Left colon (tissue), 2 donors: Measurements from ENCODE around the gene COQ5. TPM values are rescaled to one million over a fixed set of nuclear protein-coding genes. Genes with fewer than 3 reads are reported as not detected.
"Not testable (repeated sequence)": the region's sequence is repeated elsewhere in the genome, so short reads cannot be mapped to it uniquely, and the experiment has no call there.

ENCODE experiments used
- ATAC-seq: fragments of 200-7000 bp; cut with Tn5 transposase; one replicate; pipeline ENCODE4 v1.9.1; 2020; ENCODE audit warnings: mild to moderate bottlenecking, moderate library complexity
- DNase-seq, 2 donors: peaks; one replicate each; pipeline ENCODE4 v3.0.0-alpha.2; 2020
- intact Hi-C, 2 donors: fragments of 100-400 bp; cut with DNase I in 1 of 2; cut with micrococcal nuclease in 1 of 2; formaldehyde crosslinking; loops; one replicate each; pipeline versions ENCODE4 v1.11.2 to v1.14.0; 2022; cut with DNase I, micrococcal nuclease
- total RNA-seq, 2 donors: library from RNA; stranded (reverse); fragmentation: NEBNext Ultra II Directional; extraction: Animal tissue kit (Norgen Biotek cat#: 25700); gene quantifications; one replicate each; pipeline ENCODE4 v1.2.1, GENCODE V29; 2021
- donor health status: DM: no; HTN: no; CAD: no.
- donor health status: DM: yes; HTN: yes; CAD: no.

The COQ5 gene
- total RNA-seq, 2 donors from 2014 or later: 31.2 to 35.1 TPM

DNA sequence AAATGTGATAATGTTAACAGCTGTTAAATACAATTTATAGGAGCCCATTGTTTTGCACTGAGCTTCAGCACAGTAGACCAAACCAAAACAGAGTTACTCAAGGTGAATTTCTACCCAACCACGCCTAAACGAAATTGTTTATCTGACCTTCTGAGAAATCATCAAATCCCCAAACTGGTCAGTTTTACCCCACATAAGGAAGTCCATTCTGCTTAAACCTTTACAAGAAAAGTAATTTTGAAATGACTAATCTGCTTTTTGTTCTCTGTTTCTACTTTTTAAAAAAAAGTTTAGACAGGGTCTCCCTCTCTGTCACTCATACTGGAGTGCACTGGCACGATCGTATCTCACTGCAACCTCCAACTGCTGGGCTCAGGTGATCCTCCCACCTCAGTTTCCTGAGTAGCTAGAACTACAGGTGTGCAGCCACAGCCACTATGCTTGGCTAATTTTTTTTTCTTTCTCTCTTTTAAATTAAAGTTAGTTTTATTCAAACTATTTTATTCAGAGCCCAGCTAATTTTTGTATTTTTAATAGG lies 3.8 kb upstream of the COQ5 start:
- intact Hi-C loops: no loop called here
- no peak for ATAC-seq
- DNase-seq: no peak

- DNase-seq, intact Hi-C loops, ATAC-seq: not testable (repeated sequence)
Measured at GRCh38 chr12:120530418-120530761, 1.4 kb upstream of the COQ5 start.

DNA sequence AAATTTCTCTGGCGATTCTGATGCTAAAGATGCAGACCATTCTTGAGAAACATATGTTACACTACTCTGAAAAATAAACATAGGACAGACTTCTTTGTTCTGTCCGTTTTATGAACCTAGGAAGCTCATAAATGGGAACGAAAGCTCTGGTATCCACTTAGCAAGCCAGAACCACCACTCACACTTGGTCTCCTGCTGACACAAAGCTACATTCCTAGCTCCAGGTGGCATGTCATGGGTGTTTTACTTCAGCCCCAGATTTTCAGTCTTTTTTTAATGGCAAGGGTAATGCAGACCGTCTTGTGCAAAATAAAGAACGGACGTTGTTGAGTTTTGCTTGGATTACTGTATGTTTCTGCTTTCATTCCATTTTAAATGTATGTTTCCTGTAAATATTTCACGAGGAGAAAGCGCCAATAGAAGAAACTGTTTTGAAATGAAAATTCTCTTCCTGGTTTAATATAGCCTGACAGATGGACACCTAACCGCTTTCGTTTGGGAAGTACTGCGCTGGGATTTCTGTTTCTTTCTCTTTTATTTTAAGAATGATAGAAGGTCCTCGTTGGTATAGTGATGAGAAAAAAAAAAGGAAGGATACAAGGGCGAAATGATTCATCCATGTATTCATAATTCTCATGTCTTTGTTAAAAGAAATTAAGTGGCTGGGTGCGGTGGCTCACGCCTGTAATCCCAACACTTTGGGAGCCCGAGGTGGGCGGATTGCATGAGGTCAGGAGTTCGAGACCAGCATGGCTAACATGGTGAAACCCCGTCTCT lies 871 bp upstream of the COQ5 start:
- intact Hi-C loops: no loop called here
- DNase-seq (peak in 1 of 2 donors; percentile 30), ATAC-seq (peak; percentile 57)

GRCh38 chr12:120522568-120522967 lies 6.4 kb downstream of the COQ5 start:
- no peak for ATAC-seq
- intact Hi-C loops: no loop called here
- no peak for DNase-seq

DNA sequence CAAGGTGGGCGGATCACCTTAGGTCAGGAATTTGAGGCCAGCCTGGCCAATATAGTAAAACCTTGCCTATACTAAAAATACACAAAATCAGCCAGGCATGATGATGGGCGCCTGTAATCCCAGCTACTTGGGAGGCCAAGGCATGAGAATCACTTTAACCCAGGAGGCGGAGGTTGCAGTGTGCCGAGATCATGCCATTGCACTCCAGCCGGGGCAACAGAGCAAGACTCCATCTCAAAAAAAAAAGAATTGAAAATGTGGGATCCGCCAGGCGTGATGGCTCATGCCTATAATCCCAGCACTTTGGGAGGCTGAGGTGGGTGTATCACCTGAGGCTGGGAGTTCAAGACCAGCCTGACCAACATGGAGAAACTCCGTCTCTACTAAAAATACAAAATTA lies 9.6 kb downstream of the COQ5 start:
- intact Hi-C loops, ATAC-seq, DNase-seq: not testable (repeated sequence)

DNA sequence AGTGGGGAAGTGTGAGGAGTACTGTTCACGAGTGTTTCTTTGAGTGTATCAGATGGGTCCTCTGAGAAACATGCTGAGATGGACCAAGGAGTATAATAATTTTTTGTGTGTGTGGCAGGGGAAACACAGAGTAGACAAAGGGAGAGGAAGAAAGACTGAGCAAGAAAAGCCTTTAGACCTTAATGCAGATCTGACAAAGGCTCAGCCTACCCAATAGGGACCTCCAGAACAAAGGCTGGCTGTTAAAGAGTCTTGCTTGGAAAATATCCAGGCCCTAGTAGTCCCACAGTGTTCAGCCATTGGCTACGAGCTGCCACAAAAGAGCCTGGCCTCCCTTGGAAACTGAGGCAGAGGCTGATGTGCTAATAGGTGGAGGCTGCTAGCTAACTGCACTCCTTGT lies 13.5 kb downstream of the COQ5 start:
- DNase-seq: no peak
- intact Hi-C loops: no loop called here
- no peak for ATAC-seq

GRCh38 chr12:120514002-120514401 lies 15.0 kb downstream of the COQ5 start:
- no peak for ATAC-seq
- intact Hi-C loops: no loop called here

DNA sequence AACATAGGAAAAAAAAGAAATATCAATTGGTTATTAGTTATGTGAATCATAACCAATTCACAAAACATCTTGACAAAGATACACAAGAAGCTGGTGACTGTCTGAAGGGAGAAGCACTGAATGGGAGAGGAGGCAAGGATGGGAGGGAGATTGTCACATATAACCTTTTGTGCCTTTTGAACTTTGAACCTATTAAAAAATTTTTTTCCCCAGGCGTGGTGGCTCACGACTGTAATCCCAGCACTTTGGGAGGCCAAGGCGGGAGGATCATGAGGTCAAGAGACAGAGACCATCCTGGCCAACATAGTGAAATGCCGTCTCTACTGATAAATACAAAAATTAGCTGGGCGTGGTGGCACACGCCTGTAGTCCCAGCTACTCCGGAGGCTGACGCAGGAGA lies 20.4 kb downstream of the COQ5 start:
- ATAC-seq: peak; percentile 92
- intact Hi-C loops: no loop called here
- no peak for DNase-seq

More at GRCh38 chr12:120514002-120514401, 15.0 kb downstream of the COQ5 start:
- DNase-seq: no peak

DNA sequence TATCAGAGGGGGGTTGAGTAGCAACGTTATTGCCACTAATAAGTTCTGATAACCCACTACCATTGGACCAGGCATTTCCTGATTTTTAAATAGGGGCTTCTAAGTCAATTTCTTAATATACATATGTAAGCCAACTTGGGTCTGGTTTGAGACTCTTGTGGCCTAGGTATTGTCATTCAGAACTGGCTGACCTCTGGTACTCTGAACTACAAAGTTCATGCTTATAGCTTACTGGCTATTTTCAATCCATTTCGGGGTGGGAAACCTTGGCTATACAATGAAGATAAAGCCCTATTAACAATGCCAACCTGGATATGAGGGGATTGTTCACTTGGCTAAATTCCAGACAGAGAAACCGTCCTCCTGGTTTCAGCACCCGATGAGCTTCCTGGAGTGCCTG lies 24.4 kb downstream of the COQ5 start:
- ATAC-seq (no peak), DNase-seq (no peak)
- intact Hi-C loops: no loop called here

DNA sequence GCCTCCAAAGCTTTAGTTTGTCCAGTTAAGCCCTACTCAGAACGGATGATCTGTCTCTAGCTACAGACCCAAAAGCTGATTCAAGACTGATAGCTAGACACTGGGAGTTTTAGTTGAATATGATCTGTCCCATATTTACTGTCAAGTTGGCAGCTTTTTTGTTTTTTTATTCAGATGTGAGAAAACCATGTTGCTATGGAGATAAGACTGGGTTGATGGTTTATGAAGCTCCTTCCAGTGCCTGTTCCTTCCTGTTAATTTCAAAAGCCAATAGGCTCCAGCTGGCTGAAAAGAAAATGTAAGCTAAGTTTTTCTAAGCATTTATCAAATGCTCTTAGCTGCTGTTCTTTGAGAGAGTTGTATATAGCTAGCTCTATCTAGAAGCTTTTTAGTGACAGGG lies 28.4 kb downstream of the COQ5 start:
- DNase-seq: no peak
- ATAC-seq: no peak
- intact Hi-C loops: no loop called here

DNA sequence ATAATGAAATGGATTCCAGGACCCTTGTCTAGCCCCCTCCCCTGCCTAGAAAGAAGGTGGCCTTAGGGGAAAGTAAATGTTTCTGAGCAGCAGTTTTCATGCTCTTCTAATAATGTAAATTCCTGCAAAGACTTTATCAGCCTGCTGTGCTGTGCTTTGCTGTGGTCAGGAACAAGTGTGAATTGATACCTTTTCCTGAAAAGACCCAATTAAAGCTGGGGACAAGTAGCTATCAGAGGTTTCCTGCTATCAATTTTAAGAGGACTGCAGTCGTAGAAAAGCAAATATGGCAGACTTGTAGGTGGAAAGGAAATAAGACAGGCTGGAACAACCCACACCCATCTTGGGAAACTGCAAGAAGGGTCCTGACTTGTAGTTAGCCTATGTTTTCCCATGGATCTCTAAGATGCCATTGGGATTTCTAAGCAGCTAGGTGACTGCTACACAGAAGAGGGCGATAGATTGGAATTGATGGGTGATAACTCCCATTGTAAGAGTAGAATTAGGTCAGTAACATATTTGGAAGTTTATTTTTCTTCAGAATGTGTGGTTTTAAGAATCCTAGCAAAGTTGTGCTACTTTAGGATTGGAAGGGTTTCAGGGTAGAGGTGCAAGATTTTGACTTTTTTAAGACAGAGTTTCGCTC lies 30.0 kb downstream of the COQ5 start:
- intact Hi-C loops: no loop called here
- ATAC-seq: no peak
- DNase-seq: no peak

DNA sequence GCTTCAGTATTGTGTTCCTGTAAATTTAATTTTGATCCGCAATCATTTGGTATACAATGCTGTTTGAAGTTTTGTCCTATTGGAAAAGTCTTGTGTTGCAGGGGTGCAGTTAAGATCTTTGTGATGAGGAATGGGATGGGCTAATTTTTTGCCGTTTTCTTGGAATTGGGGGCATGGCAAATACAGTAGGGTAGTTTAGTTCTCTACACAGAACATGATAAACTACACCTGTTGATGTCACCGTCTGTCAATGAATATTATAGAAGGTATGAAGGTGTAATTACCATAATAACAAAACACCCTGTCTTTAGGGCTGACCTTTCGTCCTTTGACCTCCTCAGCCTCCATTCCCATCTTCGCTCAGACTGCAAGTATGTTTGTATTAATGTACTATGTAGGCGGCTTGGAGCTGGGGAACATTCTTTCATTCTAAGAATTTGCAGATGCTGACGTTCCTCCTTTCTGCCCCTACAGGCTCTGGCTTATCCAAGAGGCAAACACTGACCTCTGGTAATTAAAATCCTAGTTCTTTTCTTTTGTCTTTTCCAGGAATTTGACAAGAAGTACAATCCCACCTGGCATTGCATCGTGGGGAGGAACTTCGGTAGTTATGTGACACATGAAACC lies 31.3 kb downstream of the COQ5 start:
- intact Hi-C loops: no loop called here
- no peak for DNase-seq
- ATAC-seq: no peak

DNA sequence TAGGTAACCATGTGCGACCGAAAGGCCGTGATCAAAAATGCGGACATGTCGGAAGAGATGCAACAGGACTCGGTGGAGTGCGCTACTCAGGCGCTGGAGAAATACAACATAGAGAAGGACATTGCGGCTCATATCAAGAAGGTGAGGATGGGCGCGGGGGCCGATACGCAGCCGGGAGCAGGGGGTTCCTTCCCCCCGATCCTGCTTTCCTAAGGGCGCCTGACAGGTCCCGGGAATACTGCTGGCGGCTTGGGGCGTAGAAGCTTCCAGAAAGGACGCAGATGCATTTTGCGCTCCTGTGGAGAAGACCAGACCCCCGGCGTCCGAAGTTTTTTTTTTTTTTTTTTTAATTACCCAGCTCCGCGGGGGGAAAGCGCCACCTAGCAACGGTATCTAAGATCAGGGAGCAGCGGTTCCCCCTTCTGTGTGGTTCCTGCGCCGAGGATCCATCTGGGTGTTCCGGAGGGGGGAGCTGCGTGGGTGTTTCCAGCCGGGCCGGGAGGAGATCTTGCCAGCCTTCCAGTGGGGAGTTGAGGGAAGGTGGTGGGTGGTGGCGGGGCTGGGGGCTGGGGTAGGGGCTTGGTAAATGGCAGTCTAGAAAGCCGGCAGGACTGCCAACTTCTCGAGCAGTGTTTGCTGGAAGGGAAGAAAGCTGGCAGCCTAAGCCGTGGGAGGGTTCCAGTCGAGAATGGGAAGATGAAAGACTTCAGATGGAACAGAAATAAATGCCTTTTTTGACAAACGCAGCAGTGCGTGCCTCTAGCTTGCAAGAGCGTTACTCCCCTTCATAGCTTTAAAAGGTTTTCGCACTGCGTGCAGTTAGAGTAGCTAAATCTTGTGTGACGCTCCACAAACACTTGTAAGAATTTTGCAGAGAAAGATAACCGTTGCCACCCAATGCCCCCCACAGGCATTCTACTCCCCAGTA lies 32.3 kb downstream of the COQ5 start:
- peak; percentile 59 for ATAC-seq

DNA sequence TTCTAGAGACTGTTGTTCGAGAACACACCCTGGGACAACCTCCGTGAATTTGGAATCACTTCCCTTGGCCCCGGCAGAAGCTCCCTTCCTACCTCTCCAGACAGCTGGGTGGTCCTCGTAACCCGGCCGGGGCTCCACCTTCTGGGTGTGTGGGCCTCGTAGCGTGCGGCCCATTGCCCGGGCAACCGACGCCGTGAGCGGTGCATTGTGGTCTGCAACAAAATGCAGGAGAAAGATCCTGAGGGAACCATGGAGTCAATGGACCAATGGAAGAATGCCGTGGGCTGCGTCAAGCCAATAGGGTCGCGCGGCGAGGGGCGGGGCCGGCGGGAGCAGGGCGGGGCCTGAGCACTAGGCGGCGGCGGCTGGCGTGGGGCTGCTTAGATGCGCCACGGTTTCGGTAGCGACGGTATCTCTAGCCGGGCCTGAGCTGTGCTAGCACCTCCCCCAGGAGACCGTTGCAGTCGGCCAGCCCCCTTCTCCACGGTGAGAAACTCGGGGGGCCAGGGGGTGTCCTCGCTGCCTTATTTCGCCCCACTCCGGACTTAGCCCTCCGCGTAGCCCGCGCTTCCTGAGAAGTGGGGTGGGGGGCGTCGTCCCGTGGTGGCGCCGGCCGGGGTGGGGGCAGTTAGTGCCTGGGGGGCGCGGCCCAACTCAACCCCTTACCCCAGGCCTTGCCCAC lies 33.1 kb downstream of the COQ5 start, which contains the start of gene DYNLL1:
Gene DYNLL1 (plus strand): TSS at position 383 of the 682 bp plus-strand sequence. CDS start 309 bp downstream, outside the sequence.
- intact Hi-C loops: no loop called here
- peak; percentile 94 to 98 for DNase-seq
- ATAC-seq: peak; percentile 97

More for the DNA sequence above, 32.3 kb downstream of the COQ5 start:
- DNase-seq: peak; percentile 68 to 70
- intact Hi-C loops: no loop called here

DNA sequence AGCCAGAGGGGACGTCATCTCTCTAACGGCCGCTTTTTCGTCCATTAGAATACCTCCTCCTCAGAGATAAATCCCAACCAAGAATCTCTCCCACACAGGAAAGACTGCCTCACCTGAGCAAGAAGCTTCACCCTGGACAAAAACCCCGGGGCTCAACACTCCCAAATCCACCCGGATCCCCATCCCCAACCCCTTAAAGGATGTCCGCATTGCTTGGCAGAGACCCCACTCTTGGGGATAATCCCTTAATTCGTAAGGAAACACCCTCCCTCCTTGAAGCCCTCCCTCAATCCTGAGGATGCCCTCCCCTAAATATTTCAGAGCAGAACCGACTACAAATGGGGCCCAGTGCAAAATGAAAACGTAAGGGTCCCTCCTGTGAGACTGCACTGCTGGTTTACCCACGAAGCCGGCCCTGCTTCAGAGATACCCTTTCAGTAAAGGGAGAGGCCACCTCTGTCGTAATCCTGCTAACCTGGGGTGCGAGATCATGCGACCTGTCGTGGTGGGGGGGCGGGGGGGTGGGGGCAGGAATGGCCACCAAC lies 33.7 kb downstream of the COQ5 start:
- peak; percentile 0 for ATAC-seq
- intact Hi-C loops: no loop called here
- DNase-seq: no peak

DNA sequence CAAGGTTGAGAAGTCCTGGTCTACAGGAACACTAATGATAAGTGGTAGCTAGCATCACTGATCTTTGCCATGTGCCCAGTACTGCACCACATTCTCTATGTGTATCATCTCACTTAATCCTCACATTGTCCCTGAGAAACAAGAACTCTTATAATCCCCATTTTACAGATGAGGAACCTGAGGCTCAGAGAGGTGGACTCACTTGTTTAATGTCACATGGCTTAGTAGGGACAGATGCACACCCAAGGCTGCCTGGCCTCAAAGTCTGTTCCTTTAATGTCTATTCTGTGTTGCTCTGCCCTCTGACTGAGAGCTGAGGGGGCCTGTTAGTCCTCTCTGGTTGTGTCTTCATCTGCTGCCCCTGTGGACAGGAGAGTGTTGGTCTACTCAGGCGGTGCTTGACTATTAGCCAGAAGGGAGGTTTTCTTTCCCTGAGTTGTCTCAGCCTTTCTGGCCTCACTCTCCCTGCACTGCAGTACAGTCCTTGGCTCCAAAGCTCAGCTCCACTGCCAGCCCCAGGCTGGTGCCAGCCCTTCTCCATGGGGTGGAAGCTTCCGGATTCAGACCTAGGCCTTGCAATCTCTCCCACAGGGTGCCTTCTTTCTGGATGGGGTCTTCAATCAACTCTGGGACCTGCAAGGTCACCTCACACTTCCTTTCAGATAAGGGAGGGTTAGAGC lies 38.0 kb downstream of the COQ5 start:
- no peak for DNase-seq
- ATAC-seq: no peak
- intact Hi-C loops: no loop called here

DNA sequence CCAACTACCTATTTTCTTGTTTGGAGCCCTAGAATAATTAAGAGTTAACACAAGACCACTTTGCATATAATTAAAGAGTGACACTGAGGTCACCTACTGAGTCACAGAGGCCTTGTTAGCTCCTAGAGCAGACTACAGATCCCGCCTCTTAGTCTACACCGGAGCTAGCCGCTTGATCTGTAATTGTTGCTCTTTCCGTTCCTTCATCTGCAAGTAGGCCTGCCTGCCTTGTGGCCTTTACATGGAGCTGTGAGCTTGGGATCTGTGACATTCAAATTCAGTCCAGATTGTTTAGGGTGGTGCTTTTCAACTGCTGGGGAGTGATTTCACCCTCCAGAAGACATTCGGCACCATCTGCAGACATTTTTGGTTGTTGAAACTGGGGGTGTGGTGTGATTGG lies 38.6 kb downstream of the COQ5 start:
- ATAC-seq (no peak), DNase-seq (no peak)
- intact Hi-C loops: no loop called here
